HEK293T (cell line): ENCODE results near the gene CFAP410.

ENCODE experiments used
- ARNT ChIP-seq: fragments of 450-650 bp; IDR thresholded peaks from 2 replicates; pipeline ENCODE4 v1.6.1; 2017; ENCODE audit warnings: mild to moderate bottlenecking
- BHLHE40 ChIP-seq: fragments of 450-650 bp; IDR thresholded peaks from 2 replicates; pipeline ENCODE4 v1.6.1; 2016; ENCODE audit warnings: mild to moderate bottlenecking, moderate library complexity, borderline replicate concordance
- CTBP1 ChIP-seq: fragments of 450-650 bp; IDR thresholded peaks from 2 replicates; pipeline ENCODE4 v1.6.1; 2016; ENCODE audit warnings: borderline replicate concordance
- ELF4 ChIP-seq: fragments of 450-650 bp; IDR thresholded peaks from 2 replicates; pipeline ENCODE4 v1.6.1; 2017; ENCODE audit warnings: antibody characterized with exemption
- FOXK2 ChIP-seq: fragments of 450-650 bp; IDR thresholded peaks from 2 replicates; pipeline ENCODE4 v1.6.1; 2016; ENCODE audit warnings: mild to moderate bottlenecking
- LEF1 ChIP-seq: fragments of 450-650 bp; IDR thresholded peaks from 2 replicates; pipeline ENCODE4 v1.6.1; 2017; ENCODE audit warnings: mild to moderate bottlenecking, borderline replicate concordance
- SP1 ChIP-seq: fragments of 450-650 bp; IDR thresholded peaks from 2 replicates; pipeline ENCODE4 v1.6.1; 2017
- SUZ12 ChIP-seq: fragments of 450-650 bp; IDR thresholded peaks from 2 replicates; pipeline ENCODE4 v1.6.1; 2016; ENCODE audit warnings: mild to moderate bottlenecking
- TARDBP ChIP-seq: fragments of 450-650 bp; IDR thresholded peaks from 2 replicates; pipeline ENCODE4 v1.6.1; 2016

GRCh38 chr21:44316277-44316900 lies 22.8 kb downstream of the CFAP410 start:
- TF ChIP-seq ELF4 (no peak), CTBP1 (no peak), BHLHE40 (no peak), ARNT (no peak), SP1 (no peak), FOXK2 (no peak), LEF1 (no peak), TARDBP (no peak), SUZ12 (no peak)
